Neural progenitor cell (in vitro differentiated cells): ENCODE data around the gene MRPS21.

Experiments used
- CTCF ChIP-seq: fragments of 200-600 bp; sonication (generic); IDR thresholded peaks from 2 replicates; pipeline ENCODE4 v1.5.1; 2017; ENCODE audit warnings: antibody characterized with exemption, mild to moderate bottlenecking
- EZH2 ChIP-seq: fragments of 200-600 bp; sonication (generic); IDR thresholded peaks from 2 replicates; pipeline ENCODE4 v1.6.1; 2017; ENCODE audit warnings: antibody characterized with exemption, mild to moderate bottlenecking, moderate library complexity

DNA sequence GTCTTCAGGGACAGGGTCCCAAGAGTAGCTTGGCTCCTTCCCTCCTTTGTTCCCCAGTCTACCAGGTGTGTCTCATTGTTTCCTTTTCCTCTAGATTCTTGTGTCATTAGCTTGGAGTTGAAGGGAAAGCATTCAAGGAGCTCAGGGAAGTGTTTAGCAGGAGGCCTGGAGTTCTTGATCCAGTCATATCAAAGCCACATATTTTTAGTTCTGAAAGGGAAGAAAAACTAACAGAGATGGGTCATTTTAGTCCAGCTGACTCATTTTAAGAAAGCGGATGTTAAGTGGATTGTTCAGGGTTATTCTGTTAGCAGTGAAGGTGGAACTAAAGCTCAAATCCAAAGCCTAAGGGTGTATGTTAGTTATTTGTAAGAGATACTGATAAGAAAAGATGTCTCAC, 20.4 kb upstream of the MRPS21 start:
- TF ChIP-seq CTCF (no peak), EZH2 (no peak)
